Astrocyte (in vitro differentiated cells and primary cell): ENCODE results near the gene ATOSA. TPM values are rescaled to one million over a fixed set of nuclear protein-coding genes. Genes with fewer than 3 reads are reported as not detected.

Experiments used
- DNase-seq: peaks from one replicate; pipeline ENCODE4 v3.0.0-alpha.2; 2010; ENCODE audit warnings: low read depth
- FAIRE-seq: peaks from 2 replicates; lab custom pipeline; 2011; peaks lifted over from hg19 to GRCh38; lab: Jason Lieb, UNC
- H2AFZ ChIP-seq: 2 replicates; pipeline ENCODE4 v1.6.0; 2012; ENCODE audit warnings: low read depth, low read length, inconsistent platforms
- H3K27ac ChIP-seq: 2 replicates; pipeline ENCODE4 v1.5.1; 2011; ENCODE audit warnings: low read depth, low read length, inconsistent platforms
- H3K27me3 ChIP-seq: 2 replicates; pipeline ENCODE4 v1.6.0; 2011; ENCODE audit warnings: low read length, inconsistent platforms; ENCODE audit not compliant: insufficient read depth
- H3K36me3 ChIP-seq: 2 replicates; pipeline ENCODE4 v1.5.1; 2011; ENCODE audit warnings: low read length, inconsistent platforms; ENCODE audit not compliant: insufficient read depth
- H3K4me1 ChIP-seq: 2 replicates; pipeline ENCODE4 v1.5.1; 2011; ENCODE audit warnings: low read length, inconsistent platforms; ENCODE audit not compliant: insufficient read depth
- H3K4me2 ChIP-seq: 2 replicates; pipeline ENCODE4 v1.6.0; 2012; ENCODE audit warnings: low read length, inconsistent platforms
- H3K4me3 ChIP-seq: 2 replicates; pipeline ENCODE4 v1.5.1; 2011; ENCODE audit warnings: low read depth, mild to moderate bottlenecking, low read length, inconsistent platforms; ENCODE audit not compliant: insufficient read depth
- H3K79me2 ChIP-seq: 2 replicates; pipeline ENCODE4 v1.6.0; 2012; ENCODE audit warnings: mild to moderate bottlenecking, low read length, inconsistent platforms; ENCODE audit not compliant: insufficient read depth
- H3K9ac ChIP-seq: 2 replicates; pipeline ENCODE4 v1.6.0; 2012; ENCODE audit warnings: mild to moderate bottlenecking, low read length, inconsistent platforms
- H3K9me3 ChIP-seq: 2 replicates; pipeline ENCODE4 v1.5.1; 2012; ENCODE audit warnings: low read depth, mild to moderate bottlenecking, low read length, inconsistent platforms; ENCODE audit not compliant: insufficient read depth
- H4K20me1 ChIP-seq: 2 replicates; pipeline ENCODE4 v1.6.0; 2012; ENCODE audit warnings: low read length, inconsistent platforms; ENCODE audit not compliant: insufficient read depth
- H3K27ac Mint-ChIP-seq: one replicate; pipeline ENCODE4 v1.8.0; 2021; ENCODE audit warnings: mild to moderate bottlenecking, mixed read lengths; ENCODE audit not compliant: unreplicated experiment
- H3K27me3 Mint-ChIP-seq: one replicate; pipeline ENCODE4 v1.8.0; 2021; ENCODE audit warnings: low read depth, mixed read lengths; ENCODE audit not compliant: unreplicated experiment
- H3K36me3 Mint-ChIP-seq: one replicate; pipeline ENCODE4 v1.8.0; 2021; ENCODE audit warnings: low read depth, mixed read lengths; ENCODE audit not compliant: unreplicated experiment
- H3K4me1 Mint-ChIP-seq: one replicate; pipeline ENCODE4 v1.8.0; 2021; ENCODE audit warnings: low read depth, mixed read lengths; ENCODE audit not compliant: unreplicated experiment
- H3K4me3 Mint-ChIP-seq: one replicate; pipeline ENCODE4 v1.8.0; 2021; ENCODE audit warnings: mild to moderate bottlenecking, moderate library complexity, mixed read lengths; ENCODE audit not compliant: unreplicated experiment
- H3K9me3 Mint-ChIP-seq: one replicate; pipeline ENCODE4 v1.8.0; 2021; ENCODE audit warnings: mild to moderate bottlenecking, mixed read lengths; ENCODE audit not compliant: unreplicated experiment
- CTCF ChIP-seq: IDR thresholded peaks from 2 replicates; pipeline ENCODE4 v1.5.1; 2011; ENCODE audit warnings: low read depth, mild to moderate bottlenecking, inconsistent platforms, low read length, moderate library complexity; ENCODE audit not compliant: insufficient read depth
- EZH2 ChIP-seq: IDR thresholded peaks from 2 replicates; pipeline ENCODE4 v1.6.1; 2012; ENCODE audit warnings: mild to moderate bottlenecking, low read length, inconsistent platforms; ENCODE audit not compliant: insufficient read depth
- total RNA-seq: library from RNA; stranded (reverse); gene quantifications from 2 replicates; pipeline ENCODE4 v1.2.1, GENCODE V29; 2021

ATOSA gene
- total RNA-seq, 1 donor from 2014 or later: 33.8 TPM

DNA sequence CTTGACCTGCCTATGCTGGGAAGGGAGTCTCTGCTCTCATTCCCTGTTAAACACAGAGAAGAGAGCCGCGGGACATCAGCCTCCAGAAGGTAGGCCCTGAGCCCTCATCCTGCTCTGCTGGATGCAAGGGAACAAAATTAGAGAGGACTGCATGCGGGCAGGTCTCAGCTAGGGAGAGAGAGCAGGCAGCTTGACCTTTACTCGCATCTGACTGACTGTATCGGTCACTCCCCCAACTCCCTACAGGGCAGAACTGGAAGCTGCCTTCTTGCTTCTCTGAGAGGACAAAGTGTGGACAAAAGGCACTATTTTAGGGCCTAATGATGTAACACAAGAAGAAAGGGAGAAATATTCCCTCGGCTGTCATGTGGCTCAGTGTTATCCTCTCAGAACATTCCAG is 38.7 kb upstream of the ATOSA start:
- DNase-seq (no peak), FAIRE-seq (no peak)
- Mint-ChIP-seq H3K9me3 (no peaks in the 10 kb centered on the region), H3K4me1 (no peaks in the 10 kb centered on the region), H3K27ac (no peak overlapping the region), H3K36me3 (no peaks in the 10 kb centered on the region), H3K4me3 (no peak overlapping the region), H3K27me3 (no peaks in the 10 kb centered on the region)
- no peaks in the 10 kb centered on the region for H3K79me2 ChIP-seq
- no peak overlapping the region for H3K27ac ChIP-seq
- H3K27me3 ChIP-seq: no peaks in the 10 kb centered on the region
- H3K9ac ChIP-seq: no peak overlapping the region
- TF ChIP-seq EZH2: no peak
- no peak for TF ChIP-seq CTCF
- no peaks in the 10 kb centered on the region for H3K36me3 ChIP-seq
- H3K4me2 ChIP-seq: no peak overlapping the region
- no peaks in the 10 kb centered on the region for H4K20me1 ChIP-seq
- H3K4me1 ChIP-seq: no peaks in the 10 kb centered on the region
- no peak overlapping the region for H2AFZ ChIP-seq
- no peaks in the 10 kb centered on the region for H3K9me3 ChIP-seq
- no peak overlapping the region for H3K4me3 ChIP-seq

DNA sequence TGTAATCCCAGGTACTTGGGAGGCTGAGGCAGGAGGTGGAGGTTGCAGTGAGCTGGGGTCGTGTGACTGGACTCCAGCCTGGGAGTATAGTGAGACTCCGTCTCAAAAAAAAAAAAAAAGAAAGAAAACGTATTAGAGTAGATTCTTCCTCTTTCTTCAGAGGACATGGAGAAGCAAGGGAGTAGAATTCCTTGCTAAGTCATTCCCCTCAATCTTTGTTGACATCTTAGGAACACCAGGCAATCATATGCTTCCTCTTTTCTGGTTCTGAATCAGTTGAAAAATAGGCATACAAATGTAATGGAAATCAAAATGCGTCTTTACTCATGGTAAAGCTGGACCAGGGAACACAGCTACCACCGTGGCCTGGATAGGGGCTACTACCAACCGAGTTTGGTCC is 38.3 kb upstream of the ATOSA start:
- Mint-ChIP-seq H3K27ac (no peak overlapping the region), H3K27me3 (no peaks in the 10 kb centered on the region), H3K9me3 (no peaks in the 10 kb centered on the region), H3K4me1 (no peaks in the 10 kb centered on the region), H3K36me3 (no peaks in the 10 kb centered on the region), H3K4me3 (no peak overlapping the region)
- Histone ChIP-seq H3K4me2 (no peak overlapping the region), H3K4me3 (no peak overlapping the region), H3K36me3 (no peaks in the 10 kb centered on the region), H2AFZ (no peak overlapping the region), H3K27me3 (no peaks in the 10 kb centered on the region), H3K27ac (no peak overlapping the region), H3K9me3 (no peaks in the 10 kb centered on the region), H3K4me1 (no peaks in the 10 kb centered on the region), H4K20me1 (no peaks in the 10 kb centered on the region), H3K9ac (no peak overlapping the region), H3K79me2 (no peaks in the 10 kb centered on the region)
- TF ChIP-seq CTCF (no peak), EZH2 (no peak)
- DNase-seq (no peak), FAIRE-seq (no peak)

DNA sequence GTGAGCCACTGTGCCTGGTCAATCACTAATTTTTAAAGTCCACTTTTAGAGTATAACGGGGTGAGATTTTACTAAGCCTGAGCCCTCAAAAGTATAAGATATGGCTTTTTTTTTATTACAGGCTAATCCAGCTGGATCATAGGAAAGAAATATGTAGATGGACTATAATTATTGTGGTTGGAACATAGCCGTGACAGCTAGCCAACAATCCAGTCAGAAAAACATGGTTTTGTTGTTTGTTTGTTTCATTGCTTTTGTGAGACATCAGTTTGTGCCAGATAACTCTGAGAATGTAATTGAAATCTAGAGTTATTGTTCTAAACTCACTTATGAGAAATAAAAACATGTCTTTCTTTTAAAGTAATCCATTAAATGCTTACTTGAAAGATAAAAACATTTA is 37.3 kb upstream of the ATOSA start:
- Histone ChIP-seq H3K4me3 (no peak overlapping the region), H3K36me3 (no peaks in the 10 kb centered on the region), H3K9me3 (no peaks in the 10 kb centered on the region), H3K27me3 (no peaks in the 10 kb centered on the region), H3K4me2 (no peak overlapping the region), H4K20me1 (no peaks in the 10 kb centered on the region), H3K27ac (no peak overlapping the region), H2AFZ (no peak overlapping the region), H3K9ac (no peak overlapping the region), H3K79me2 (no peaks in the 10 kb centered on the region), H3K4me1 (no peaks in the 10 kb centered on the region)
- FAIRE-seq: no peak
- H3K4me1 Mint-ChIP-seq: no peaks in the 10 kb centered on the region
- no peak overlapping the region for H3K27ac Mint-ChIP-seq
- no peaks in the 10 kb centered on the region for H3K27me3 Mint-ChIP-seq
- DNase-seq: no peak
- no peak overlapping the region for H3K4me3 Mint-ChIP-seq
- no peaks in the 10 kb centered on the region for H3K36me3 Mint-ChIP-seq
- TF ChIP-seq CTCF (no peak), EZH2 (no peak)
- no peaks in the 10 kb centered on the region for H3K9me3 Mint-ChIP-seq
